HCT116 (cell line): ENCODE data around the gene ABCD1. TPM values are rescaled to one million over a fixed set of nuclear protein-coding genes. Genes with fewer than 3 reads are reported as not detected.

ENCODE experiments used
- ATAC-seq: fragments of 200-7000 bp; cut with Tn5 transposase; 2 replicates; pipeline ENCODE4 v1.9.1; 2020; ENCODE audit warnings: mild to moderate bottlenecking, moderate library complexity
- BruUV-seq: library from RNA; stranded (reverse); fragments of 400-500 nt; replicated peaks from 2 replicates; lab custom pipeline; 2021; lab: Mats Ljungman, UMichigan
- CTCF ChIA-PET: fragments of 300-600 bp; sonication (Branson Sonifier 250); formaldehyde crosslinking; loops from one replicate; lab custom pipeline; 2021; ENCODE audit warnings: antibody characterized with exemption; lab: Charles Lee
- POLR2A ChIA-PET: fragments of 300-600, 350-600 bp; sonication (Branson Sonifier 250); formaldehyde crosslinking; loops from one replicate; lab custom pipeline; 2021; ENCODE audit warnings: antibody characterized with exemption; lab: Charles Lee
- RAD21 ChIA-PET, 2 experiments: fragments of 300-600 bp; sonication (Branson Sonifier 250); formaldehyde crosslinking; loops; one replicate each; lab custom pipeline; 2023; ENCODE audit warnings: low total read pairs in 2 of 2; ENCODE audit not compliant: uncharacterized antibody in 2 of 2, unreplicated experiment in 2 of 2, low non-redundant PET in 1 of 2; lab: Charles Lee
- DNase-seq: peaks from one replicate; pipeline ENCODE4 v3.0.0-alpha.2; 2010; ENCODE audit warnings: low read depth, low spot score
- H2AFZ ChIP-seq: fragments of 200-600 bp; shearing (Covaris generic), sonication (generic); 2 replicates; pipeline ENCODE4 v1.6.1; 2017; ENCODE audit warnings: low read depth, mixed run types, mixed read lengths, antibody characterized with exemption, low read length; ENCODE audit not compliant: poor library complexity, severe bottlenecking
- H3K27ac ChIP-seq: 2 replicates; pipeline ENCODE4 v1.5.1; 2012; ENCODE audit warnings: low read depth, low read length
- H3K27me3 ChIP-seq: fragments of 200-600 bp; sonication (generic); 2 replicates; pipeline ENCODE4 v1.6.1; 2016; ENCODE audit warnings: mixed run types, low read length, mixed read lengths; ENCODE audit not compliant: insufficient read depth
- H3K36me3 ChIP-seq, 2 experiments: fragments of 200-500 bp in 1 of 2; fragments of 200-600 bp in 1 of 2; sonication (Bioruptor generic) in 1 of 2; sonication (generic) in 1 of 2; 2 replicates each; pipeline versions ENCODE4 v1.5.1 to v1.6.1; 2014 to 2016; ENCODE audit warnings: low read length in 2 of 2, inconsistent platforms in 1 of 2, mixed read lengths in 1 of 2, mixed run types in 1 of 2; ENCODE audit not compliant: insufficient read depth in 2 of 2, control insufficient read depth in 1 of 2
- H3K4me1 ChIP-seq, 2 experiments: fragments of 200-600 bp in 1 of 2; sonication (generic) in 1 of 2; 2 replicates each; pipeline versions ENCODE4 v1.5.1 to v1.6.1; 2012 to 2017; ENCODE audit warnings: low read length in 2 of 2, inconsistent platforms in 1 of 2, mild to moderate bottlenecking in 1 of 2, mixed read lengths in 1 of 2, mixed run types in 1 of 2, moderate library complexity in 1 of 2; ENCODE audit not compliant: insufficient read depth in 2 of 2, control insufficient read depth in 1 of 2
- H3K4me2 ChIP-seq: fragments of 200-600 bp; sonication (generic); 2 replicates; pipeline ENCODE4 v1.6.1; 2017; ENCODE audit warnings: mixed run types, low read length, mixed read lengths
- H3K4me3 ChIP-seq, 2 experiments: fragments of 200-600 bp in 1 of 2; sonication (generic) in 1 of 2; replicated peaks in 1 of 2; 2 replicates each; pipeline ENCODE4 v1.5.1; 2011 to 2016; ENCODE audit warnings: low read length in 2 of 2, control low read depth in 1 of 2, low read depth in 1 of 2, mild to moderate bottlenecking in 1 of 2, mixed read lengths in 1 of 2, mixed run types in 1 of 2
- H3K79me2 ChIP-seq: fragments of 200-600 bp; sonication (generic); 2 replicates; pipeline ENCODE4 v1.6.1; 2017; ENCODE audit warnings: mild to moderate bottlenecking, mixed run types, low read length, moderate library complexity, mixed read lengths; ENCODE audit not compliant: insufficient read depth
- H3K9ac ChIP-seq: fragments of 200-600 bp; sonication (generic); 2 replicates; pipeline ENCODE4 v1.6.1; 2016; ENCODE audit warnings: low read length, mixed read lengths
- H3K9me2 ChIP-seq: fragments of 200-600 bp; sonication (generic), shearing (Covaris generic); 2 replicates; pipeline ENCODE4 v1.6.1; 2017; ENCODE audit warnings: mixed run types, mild to moderate bottlenecking, moderate library complexity; ENCODE audit not compliant: insufficient read depth
- H3K9me3 ChIP-seq, 2 experiments: fragments of 200-500 bp in 1 of 2; fragments of 200-600 bp in 1 of 2; sonication (Bioruptor generic) in 1 of 2; sonication (generic) in 1 of 2; 2 replicates each; pipeline ENCODE4 v1.6.1; 2014 to 2017; ENCODE audit warnings: low read length in 2 of 2, mixed read lengths in 2 of 2, inconsistent platforms in 1 of 2, low read depth in 1 of 2, mild to moderate bottlenecking in 1 of 2, mixed run types in 1 of 2, moderate library complexity in 1 of 2; ENCODE audit not compliant: control insufficient read depth in 1 of 2, insufficient read depth in 1 of 2
- H4K20me1 ChIP-seq: fragments of 200-600 bp; sonication (generic), shearing (Covaris generic); 2 replicates; pipeline ENCODE4 v1.6.1; 2017; ENCODE audit warnings: mixed run types, mild to moderate bottlenecking, moderate library complexity; ENCODE audit not compliant: insufficient read depth
- ATF3 ChIP-seq: IDR thresholded peaks from 2 replicates; pipeline ENCODE4 v1.6.1; 2012
- CBX3 ChIP-seq: IDR thresholded peaks from 2 replicates; pipeline ENCODE4 v1.6.1; 2012; ENCODE audit warnings: low read depth
- CTCF ChIP-seq, 3 experiments: fragments of 200-600 bp in 1 of 3; sonication (generic) in 1 of 3; IDR thresholded peaks in 2 of 3; conservative IDR thresholded peaks in 1 of 3; 2 replicates each; pipeline ENCODE4 v1.5.1; 2012 to 2017; ENCODE audit warnings: low read depth in 2 of 3, low read length in 2 of 3, antibody characterized with exemption in 1 of 3, borderline replicate concordance in 1 of 3, control low read depth in 1 of 3, mild to moderate bottlenecking in 1 of 3, mixed read lengths in 1 of 3, mixed run types in 1 of 3, moderate library complexity in 1 of 3; ENCODE audit not compliant: insufficient read depth in 1 of 3
- EGR1 ChIP-seq: IDR thresholded peaks from 2 replicates; pipeline ENCODE4 v1.6.1; 2012; ENCODE audit warnings: low read depth
- ELF1 ChIP-seq: IDR thresholded peaks from 2 replicates; pipeline ENCODE4 v1.6.1; 2012; ENCODE audit warnings: low read depth, borderline replicate concordance
- EZH2 ChIP-seq: fragments of 200-600 bp; sonication (generic); IDR thresholded peaks from 2 replicates; pipeline ENCODE4 v1.6.1; 2017; ENCODE audit warnings: antibody characterized with exemption, mixed run types
- EZH2phosphoT487 ChIP-seq: fragments of 200-600 bp; IDR thresholded peaks from 2 replicates; pipeline ENCODE4 v1.6.1; 2018; ENCODE audit warnings: antibody characterized with exemption, borderline replicate concordance
- JUND ChIP-seq: IDR thresholded peaks from 2 replicates; pipeline ENCODE4 v1.6.1; 2012
- MAX ChIP-seq: IDR thresholded peaks from 2 replicates; pipeline ENCODE4 v1.6.1; 2012
- POLR2A ChIP-seq: IDR thresholded peaks from 2 replicates; pipeline ENCODE4 v1.7.0; 2011; ENCODE audit warnings: borderline replicate concordance; ENCODE audit not compliant: insufficient read depth, insufficient read length; ENCODE audit errors: extremely low read depth
- POLR2AphosphoS5 ChIP-seq: IDR thresholded peaks from 2 replicates; pipeline ENCODE4 v1.6.1; 2011; ENCODE audit warnings: mild to moderate bottlenecking, low read depth, low read length, moderate library complexity
- SIN3A ChIP-seq: IDR thresholded peaks from 2 replicates; pipeline ENCODE4 v1.6.1; 2012; ENCODE audit warnings: low read depth
- TCF7L2 ChIP-seq: IDR thresholded peaks from 2 replicates; pipeline ENCODE4 v1.7.0; 2011; ENCODE audit warnings: borderline replicate concordance, inconsistent platforms; ENCODE audit not compliant: insufficient read depth, insufficient read length; ENCODE audit errors: extremely low read depth
- YY1 ChIP-seq: IDR thresholded peaks from 2 replicates; pipeline ENCODE4 v1.6.1; 2011; ENCODE audit warnings: low read length, low read depth, moderate library complexity, mild to moderate bottlenecking; ENCODE audit not compliant: insufficient replicate concordance; ENCODE audit errors: extremely low read depth
- ZFX ChIP-seq: fragments of 450-650 bp; IDR thresholded peaks from 2 replicates; pipeline ENCODE4 v1.6.1; 2017
- ZNF274 ChIP-seq: fragments of 200-500 bp; sonication (Bioruptor generic); IDR thresholded peaks from 2 replicates; pipeline ENCODE4 v1.6.1; 2014; ENCODE audit warnings: mild to moderate bottlenecking, low read depth, low read length, inconsistent platforms
- intact Hi-C: fragments of 100-400 bp; cut with micrococcal nuclease; formaldehyde crosslinking; loops from 2 replicates; pipeline ENCODE4 v1.10.0; 2022
- total RNA-seq: library from RNA; stranded (reverse); gene quantifications from one replicate; pipeline ENCODE4 v1.2.1, GENCODE V29; 2021; ENCODE audit not compliant: unreplicated experiment

Gene ABCD1
- total RNA-seq, 1 experiment from 2014 or later, result 7.1 TPM

GRCh38 chrX:153773741-153774575, 49.3 kb downstream of the ABCD1 start:
- BruUV-seq, result no TSS peak

More at GRCh38 chrX:153773741-153774575, 49.3 kb downstream of the ABCD1 start:
- TF ChIP-seq ZNF274, result no peak
- no peak for TF ChIP-seq EZH2
- no peak for TF ChIP-seq CBX3
- no peak for TF ChIP-seq YY1
- no peak for TF ChIP-seq MAX
- no peak for TF ChIP-seq JUND
- TF ChIP-seq SIN3A, result no peak
- TF ChIP-seq CTCF (IDR thresholded peaks at IDR 0.05 in 2 of 3, conservative IDR thresholded peaks at IDR 0.05 in 1 of 3; ENCODE audit: borderline replicate concordance in 1 of 3, insufficient read depth in 1 of 3, low read depth in 2 of 3, low read length in 2 of 3), result no peak
- no peak for TF ChIP-seq POLR2AphosphoS5
- no peak for TF ChIP-seq ATF3
- TF ChIP-seq EZH2phosphoT487, result no peak
- TF ChIP-seq EGR1, result no peak
- no peak for TF ChIP-seq ZFX
- no peak for TF ChIP-seq POLR2A
- no peak for TF ChIP-seq TCF7L2
- TF ChIP-seq ELF1, result no peak
- no peak overlapping the region for H3K27ac ChIP-seq
- peaks cover 0 to 6% of the 10 kb centered on the region in 2 experiments; a peak in 1 of 4 replicates for H3K4me1 ChIP-seq
- intact Hi-C loops, result no loop called here
- H3K9me2 ChIP-seq, result no peaks in the 10 kb centered on the region
- no peaks in the 10 kb centered on the region for H3K9me3 ChIP-seq
- H3K79me2 ChIP-seq, result no peaks in the 10 kb centered on the region
- DNase-seq, result no peak
- no peak overlapping the region for H3K9ac ChIP-seq
- ChIA-PET CTCF (no interaction called here), POLR2A (no interaction called here), RAD21 (no interaction called here)
- no peak overlapping the region for H3K4me2 ChIP-seq
- no peak overlapping the region for H3K4me3 ChIP-seq
- no peaks in the 10 kb centered on the region for H4K20me1 ChIP-seq
- no peak for ATAC-seq
- H3K27me3 ChIP-seq, result no peaks in the 10 kb centered on the region
- H3K36me3 ChIP-seq, result no peaks in the 10 kb centered on the region
- H2AFZ ChIP-seq, result no peak overlapping the region
